ENCODE measurements around the gene CNDP1. TPM values are rescaled to one million over a fixed set of nuclear protein-coding genes. Genes with fewer than 3 reads are reported as not detected.

CNDP1 gene
- total and polyA plus RNA-seq, 4 donors, result 0.09 to 21.1 (median 5.8) TPM

- no peak overlapping the region for H3K9ac ChIP-seq (ENCODE audit: low read depth in 1 of 2, low read length in 2 of 2)
- whole genome bisulfite sequencing, result 91% methylated on average over 18 of the region's 18 CpGs
- H3K27ac ChIP-seq (ENCODE audit: low read depth in 1 of 2, low read length in 2 of 2), result peak overlapping the region; percentile 23 to 48
- no peaks in the 10 kb centered on the region for H3K27me3 ChIP-seq (ENCODE audit: control insufficient read depth in 4 of 4, insufficient read depth in 4 of 4, low read length in 3 of 4)
- peaks cover 9 to 55% (median 40%) of the 10 kb centered on the region in 4 donors for H3K4me1 ChIP-seq (ENCODE audit: control insufficient read depth in 4 of 4, insufficient read depth in 4 of 4, low read length in 3 of 4)
- peaks cover 24 to 64% (median 46%) of the 10 kb centered on the region in 4 donors for H3K36me3 ChIP-seq (ENCODE audit: control insufficient read depth in 4 of 4, insufficient read depth in 3 of 4, low read depth in 1 of 4, low read length in 3 of 4)
- no peak for TF ChIP-seq ZBTB33 (IDR thresholded peaks at IDR 0.05)
- no peak for TF ChIP-seq NR2F2 (IDR thresholded peaks at IDR 0.05)
- TF ChIP-seq ATF3 (IDR thresholded peaks at IDR 0.05), result no peak
- no peak for TF ChIP-seq MAX (IDR thresholded peaks at IDR 0.05)
- TF ChIP-seq YY1 (IDR thresholded peaks at IDR 0.05), result no peak
- no peak for TF ChIP-seq RAD21 (IDR thresholded peaks at IDR 0.05)
- TF ChIP-seq FOXA1 (IDR thresholded peaks at IDR 0.05), result no peak
- DNase-seq (ENCODE audit: low spot score), result peak; percentile 19
- no peak overlapping the region for H3K4me3 ChIP-seq (ENCODE audit: low read depth in 1 of 3, low read length in 3 of 3)
- H3K9me3 ChIP-seq (ENCODE audit: control insufficient read depth in 4 of 4, low read length in 3 of 4), result no peaks in the 10 kb centered on the region
Measured at GRCh38 chr18:74514860-74515495, 19.3 kb upstream of the CNDP1 start.

GRCh38 chr18:74515620-74516231 lies 18.6 kb upstream of the CNDP1 start:
- H3K4me3 ChIP-seq (ENCODE audit: low read depth in 1 of 3, low read length in 3 of 3), result no peak overlapping the region
- peaks cover 9 to 55% (median 40%) of the 10 kb centered on the region in 4 donors for H3K4me1 ChIP-seq (ENCODE audit: control insufficient read depth in 4 of 4, insufficient read depth in 4 of 4, low read length in 3 of 4)
- peaks cover 18 to 64% (median 49%) of the 10 kb centered on the region in 4 donors for H3K36me3 ChIP-seq (ENCODE audit: control insufficient read depth in 4 of 4, insufficient read depth in 3 of 4, low read depth in 1 of 4, low read length in 3 of 4)
- peak overlapping the region; percentile 21 to 37 for H3K27ac ChIP-seq (ENCODE audit: low read depth in 1 of 2, low read length in 2 of 2)
- 80% methylated on average over 13 of the region's 13 CpGs for WGBS
- no peak for DNase-seq (ENCODE audit: low spot score)
- no peaks in the 10 kb centered on the region for H3K9me3 ChIP-seq (ENCODE audit: control insufficient read depth in 4 of 4, low read length in 3 of 4)
- no peak for TF ChIP-seq FOXA1 (IDR thresholded peaks at IDR 0.05)
- no peak for TF ChIP-seq GABPA (IDR thresholded peaks at IDR 0.05 in 1 of 2, conservative IDR thresholded peaks at IDR 0.05 in 1 of 2)
- TF ChIP-seq FOXA2 (IDR thresholded peaks at IDR 0.05), result no peak
- no peak overlapping the region for H3K9ac ChIP-seq (ENCODE audit: low read depth in 1 of 2, low read length in 2 of 2)
- H3K27me3 ChIP-seq (ENCODE audit: control insufficient read depth in 4 of 4, insufficient read depth in 4 of 4, low read length in 3 of 4), result no peaks in the 10 kb centered on the region

- Histone ChIP-seq H3K36me3 (ENCODE audit: control insufficient read depth in 4 of 4, insufficient read depth in 3 of 4, low read depth in 1 of 4, low read length in 3 of 4) (peaks cover 15 to 67% (median 45%) of the 10 kb centered on the region in 4 donors), H3K27me3 (ENCODE audit: control insufficient read depth in 4 of 4, insufficient read depth in 4 of 4, low read length in 3 of 4) (no peaks in the 10 kb centered on the region), H3K4me3 (ENCODE audit: low read depth in 1 of 3, low read length in 3 of 3) (no peak overlapping the region), H3K27ac (ENCODE audit: low read depth in 1 of 2, low read length in 2 of 2) (peak overlapping the region; percentile 21 to 37), H3K9ac (ENCODE audit: low read depth in 1 of 2, low read length in 2 of 2) (no peak overlapping the region), H3K4me1 (ENCODE audit: control insufficient read depth in 4 of 4, insufficient read depth in 4 of 4, low read length in 3 of 4) (peaks cover 9 to 55% (median 40%) of the 10 kb centered on the region in 4 donors), H3K9me3 (ENCODE audit: control insufficient read depth in 4 of 4, low read length in 3 of 4) (no peaks in the 10 kb centered on the region)
- peak; percentile 67 to 75 for TF ChIP-seq RXRA (IDR thresholded peaks at IDR 0.05)
- TF ChIP-seq HNF4G (IDR thresholded peaks at IDR 0.05), result peak; percentile 72
- TF ChIP-seq SP1 (IDR thresholded peaks at IDR 0.05), result peak; percentile 57
- no peak for TF ChIP-seq RAD21 (IDR thresholded peaks at IDR 0.05)
- TF ChIP-seq TAF1 (conservative IDR thresholded peaks at IDR 0.05), result no peak
- peak; percentile 76 for TF ChIP-seq NR2F2 (IDR thresholded peaks at IDR 0.05)
- TF ChIP-seq HNF4A (conservative IDR thresholded peaks at IDR 0.05), result peak; percentile 84 to 88
- 77% methylated on average over 35 of the region's 35 CpGs for WGBS
- no peak for DNase-seq (ENCODE audit: low spot score)
Measured at GRCh38 chr18:74516271-74517235, 17.7 kb upstream of the CNDP1 start.
